OCI-LY1 (cell line): Measurements from ENCODE around the gene AK3.
A peak's percentile ranks its signal among the peaks of the same experiment; 100 is the strongest.

Source experiments
- H2AFZ ChIP-seq: fragments of 200-600 bp; sonication (generic), shearing (Covaris generic); 2 replicates; pipeline ENCODE4 v1.6.0; 2014; ENCODE audit warnings: antibody characterized with exemption, mild to moderate bottlenecking, low read length
- H3F3A ChIP-seq: fragments of 200-600 bp; sonication (generic), shearing (Covaris generic); 2 replicates; pipeline ENCODE4 v1.6.0; 2014; ENCODE audit warnings: mild to moderate bottlenecking, antibody characterized with exemption, low read length, moderate library complexity; ENCODE audit not compliant: insufficient read depth
- H3K27ac ChIP-seq: fragments of 200-600 bp; sonication (generic); 2 replicates; pipeline ENCODE4 v1.5.1; 2014; ENCODE audit warnings: low read length, mixed run types, mild to moderate bottlenecking, low read depth; ENCODE audit not compliant: poor library complexity, severe bottlenecking
- H3K27me3 ChIP-seq: fragments of 200-600 bp; sonication (generic); 2 replicates; pipeline ENCODE4 v1.6.0; 2014; ENCODE audit warnings: antibody characterized with exemption, mild to moderate bottlenecking, low read length, moderate library complexity; ENCODE audit not compliant: insufficient read depth
- H3K36me3 ChIP-seq: fragments of 200-600 bp; sonication (generic); 2 replicates; pipeline ENCODE4 v1.6.1; 2014; ENCODE audit warnings: mild to moderate bottlenecking, antibody characterized with exemption, low read length, moderate library complexity, mixed read lengths; ENCODE audit not compliant: insufficient read depth
- H3K4me1 ChIP-seq: fragments of 200-600 bp; sonication (generic); 2 replicates; pipeline ENCODE4 v1.5.1; 2014; ENCODE audit warnings: mild to moderate bottlenecking, low read length, moderate library complexity; ENCODE audit not compliant: insufficient read depth, severe bottlenecking
- H3K4me2 ChIP-seq: fragments of 200-600 bp; sonication (generic), shearing (Covaris generic); 2 replicates; pipeline ENCODE4 v1.6.1; 2014; ENCODE audit warnings: low read length
- H3K4me3 ChIP-seq: fragments of 200-600 bp; sonication (generic); 2 replicates; pipeline ENCODE4 v1.5.1; 2014; ENCODE audit warnings: low read length, low read depth, mild to moderate bottlenecking, mixed read lengths; ENCODE audit not compliant: poor library complexity, severe bottlenecking
- H3K79me2 ChIP-seq: fragments of 200-600 bp; shearing (Covaris generic); 2 replicates; pipeline ENCODE4 v1.6.1; 2016; ENCODE audit warnings: mixed run types, low read length, mixed read lengths; ENCODE audit not compliant: insufficient read depth
- H3K9ac ChIP-seq: fragments of 200-600 bp; sonication (generic), shearing (Covaris generic); 2 replicates; pipeline ENCODE4 v1.6.1; 2014; ENCODE audit warnings: mild to moderate bottlenecking, low read length, mixed read lengths
- H3K9me2 ChIP-seq: fragments of 200-600 bp; sonication (generic), shearing (Covaris generic); 2 replicates; pipeline ENCODE4 v1.6.1; 2014; ENCODE audit warnings: low read depth, mild to moderate bottlenecking, low read length, mixed read lengths
- H3K9me3 ChIP-seq: fragments of 200-600 bp; shearing (Covaris generic); 2 replicates; pipeline ENCODE4 v1.6.1; 2014; ENCODE audit warnings: low read length, mixed read lengths
- H4K20me1 ChIP-seq: fragments of 200-600 bp; sonication (generic), shearing (Covaris generic); 2 replicates; pipeline ENCODE4 v1.6.0; 2016; ENCODE audit warnings: mild to moderate bottlenecking, low read length; ENCODE audit not compliant: insufficient read depth
- EZH2 ChIP-seq: fragments of 200-600 bp; sonication (generic), shearing (Covaris generic); IDR thresholded peaks from 2 replicates; pipeline ENCODE4 v1.8.0; 2017; ENCODE audit warnings: borderline replicate concordance, mixed run types, mild to moderate bottlenecking, antibody characterized with exemption, low read length, moderate library complexity, mixed read lengths
- TF ChIP-seq, protein P1 (sequence below): fragments of 200-600 bp; sonication (generic), shearing (Covaris generic); IDR thresholded peaks from 2 replicates; pipeline ENCODE4 v1.5.1; 2017; ENCODE audit warnings: mild to moderate bottlenecking, antibody characterized with exemption, low read length, moderate library complexity, mixed read lengths

Gene AK3

DNA sequence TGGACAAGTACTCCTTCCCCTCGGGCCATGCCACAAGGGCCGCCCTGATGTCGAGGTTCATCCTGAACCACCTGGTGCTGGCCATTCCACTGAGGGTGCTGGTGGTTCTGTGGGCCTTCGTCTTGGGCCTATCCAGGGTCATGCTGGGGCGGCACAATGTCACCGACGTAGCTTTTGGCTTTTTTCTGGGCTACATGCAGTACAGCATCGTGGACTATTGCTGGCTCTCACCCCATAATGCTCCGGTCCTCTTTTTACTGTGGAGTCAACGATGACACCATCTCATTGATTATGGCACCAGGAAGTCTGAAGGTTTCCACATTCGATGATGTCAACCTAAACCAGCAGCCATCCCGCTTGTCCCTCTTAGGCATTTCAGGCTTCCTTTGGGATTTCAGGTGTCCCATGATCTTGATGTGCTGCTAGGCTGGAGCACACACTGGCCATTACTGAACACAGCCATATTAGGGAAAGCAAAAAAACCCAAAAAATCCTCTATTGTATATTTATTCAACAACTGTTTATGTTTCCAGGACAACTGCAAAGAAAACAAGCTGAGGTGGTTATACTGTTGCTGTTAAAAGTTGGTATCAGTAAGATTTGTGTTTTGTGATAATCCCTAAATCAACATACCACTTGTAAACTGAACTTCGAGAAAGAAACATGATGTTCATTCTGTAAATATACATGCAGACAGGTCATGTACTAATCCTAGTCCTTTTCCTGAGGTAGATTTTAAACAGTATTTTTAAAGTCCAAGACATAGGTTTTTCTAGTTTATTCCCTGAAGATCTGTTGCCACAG, 77.8 kb downstream of the AK3 start:
- Histone ChIP-seq H3K4me3 (peak overlapping the region; percentile 90), H3K4me1 (peaks cover 53% of the 10 kb centered on the region), H3K27ac (no peak overlapping the region), H3K4me2 (peak overlapping the region; percentile 72), H3K9me3 (no peaks in the 10 kb centered on the region), H4K20me1 (no peaks in the 10 kb centered on the region), H3K36me3 (no peaks in the 10 kb centered on the region), H3K9me2 (no peaks in the 10 kb centered on the region), H2AFZ (no peak overlapping the region), H3K9ac (peak overlapping the region; percentile 75; the same call in 1 of the 2 replicates), H3K27me3 (no peaks in the 10 kb centered on the region), H3F3A (no peaks in the 10 kb centered on the region), H3K79me2 (no peaks in the 10 kb centered on the region)
- no peak for TF ChIP-seq EZH2
- TF ChIP-seq, protein P1, sequence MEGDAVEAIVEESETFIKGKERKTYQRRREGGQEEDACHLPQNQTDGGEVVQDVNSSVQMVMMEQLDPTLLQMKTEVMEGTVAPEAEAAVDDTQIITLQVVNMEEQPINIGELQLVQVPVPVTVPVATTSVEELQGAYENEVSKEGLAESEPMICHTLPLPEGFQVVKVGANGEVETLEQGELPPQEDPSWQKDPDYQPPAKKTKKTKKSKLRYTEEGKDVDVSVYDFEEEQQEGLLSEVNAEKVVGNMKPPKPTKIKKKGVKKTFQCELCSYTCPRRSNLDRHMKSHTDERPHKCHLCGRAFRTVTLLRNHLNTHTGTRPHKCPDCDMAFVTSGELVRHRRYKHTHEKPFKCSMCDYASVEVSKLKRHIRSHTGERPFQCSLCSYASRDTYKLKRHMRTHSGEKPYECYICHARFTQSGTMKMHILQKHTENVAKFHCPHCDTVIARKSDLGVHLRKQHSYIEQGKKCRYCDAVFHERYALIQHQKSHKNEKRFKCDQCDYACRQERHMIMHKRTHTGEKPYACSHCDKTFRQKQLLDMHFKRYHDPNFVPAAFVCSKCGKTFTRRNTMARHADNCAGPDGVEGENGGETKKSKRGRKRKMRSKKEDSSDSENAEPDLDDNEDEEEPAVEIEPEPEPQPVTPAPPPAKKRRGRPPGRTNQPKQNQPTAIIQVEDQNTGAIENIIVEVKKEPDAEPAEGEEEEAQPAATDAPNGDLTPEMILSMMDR, result no peak

DNA sequence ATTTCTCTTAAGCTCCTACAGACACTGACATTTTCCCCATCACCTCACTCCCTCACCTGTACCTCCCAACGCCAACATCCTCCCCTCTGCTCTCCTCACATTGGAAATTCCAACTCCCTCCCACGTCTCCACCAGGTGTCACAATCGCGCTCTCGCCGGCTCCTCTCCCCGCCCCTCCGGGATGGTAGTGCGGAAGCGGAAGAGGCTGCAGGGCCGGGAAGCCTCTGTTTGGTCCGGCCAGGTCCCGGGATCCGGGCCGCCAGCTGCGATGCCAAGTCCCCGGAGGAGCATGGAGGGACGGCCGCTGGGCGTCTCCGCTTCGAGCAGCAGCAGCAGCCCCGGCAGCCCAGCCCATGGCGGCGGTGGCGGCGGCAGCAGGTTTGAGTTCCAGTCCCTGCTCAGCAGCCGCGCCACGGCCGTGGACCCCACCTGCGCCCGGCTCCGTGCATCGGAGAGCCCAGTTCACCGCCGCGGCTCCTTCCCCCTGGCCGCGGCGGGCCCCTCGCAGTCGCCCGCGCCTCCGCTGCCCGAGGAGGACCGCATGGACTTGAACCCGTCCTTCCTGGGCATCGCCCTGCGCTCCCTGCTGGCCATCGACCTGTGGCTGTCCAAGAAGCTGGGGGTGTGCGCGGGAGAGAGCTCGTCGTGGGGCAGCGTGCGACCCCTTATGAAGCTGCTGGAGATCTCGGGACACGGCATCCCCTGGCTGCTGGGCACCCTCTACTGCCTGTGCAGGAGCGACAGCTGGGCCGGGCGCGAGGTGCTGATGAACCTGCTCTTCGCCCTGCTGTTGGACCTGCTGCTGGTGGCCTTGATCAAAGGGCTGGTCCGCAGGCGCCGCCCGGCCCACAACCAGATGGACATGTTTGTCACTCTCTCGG, 78.7 kb downstream of the AK3 start, which contains the start of gene PLPP6:
TSS of gene PLPP6 (plus strand) at position 187 of the 881 bp plus-strand sequence. CDS start at position 269, 82 bp downstream.
- peaks cover 53% of the 10 kb centered on the region for H3K4me1 ChIP-seq

DNA sequence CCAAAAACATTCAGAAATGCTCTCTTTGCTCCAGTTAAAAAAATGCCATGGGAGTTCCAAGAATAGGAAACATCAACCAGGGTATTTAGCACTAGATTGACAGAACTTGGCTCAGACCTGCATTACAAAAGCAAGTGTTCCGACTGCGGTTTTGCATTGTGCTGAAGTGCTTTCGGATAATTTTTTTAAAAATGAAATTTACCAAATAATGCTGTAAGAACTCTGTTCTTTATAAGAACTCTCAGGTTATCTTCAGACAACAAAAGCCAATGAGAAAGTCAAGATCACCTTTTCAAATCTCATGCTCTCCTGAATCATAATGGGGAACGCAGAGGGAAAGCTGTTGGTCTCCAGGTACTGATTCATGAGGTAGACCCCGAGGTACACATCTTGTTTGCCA, 79.4 kb downstream of the AK3 start:
- Histone ChIP-seq H3K4me2 (peak overlapping the region; percentile 72), H2AFZ (no peak overlapping the region), H3F3A (no peaks in the 10 kb centered on the region), H3K27me3 (no peaks in the 10 kb centered on the region), H3K9me2 (no peaks in the 10 kb centered on the region), H3K36me3 (no peaks in the 10 kb centered on the region), H3K9me3 (no peaks in the 10 kb centered on the region), H3K27ac (no peak overlapping the region), H3K79me2 (no peaks in the 10 kb centered on the region), H4K20me1 (no peaks in the 10 kb centered on the region), H3K4me3 (peak overlapping the region; percentile 90), H3K4me1 (peaks cover 51% of the 10 kb centered on the region), H3K9ac (peak overlapping the region; percentile 75; the same call in 1 of the 2 replicates)
- no peak for TF ChIP-seq EZH2
- TF ChIP-seq, protein P1, result no peak

More for the DNA sequence above, 78.7 kb downstream of the AK3 start, which contains the start of gene PLPP6:
- Histone ChIP-seq H2AFZ (peak within 1 kb of the TSS; percentile 62; the same call in 1 of the 2 replicates), H3K4me2 (peak within 1 kb of the TSS; percentile 72), H3K4me3 (peak within 1 kb of the TSS; percentile 90), H3K27ac (no peak within 1 kb of the TSS), H4K20me1 (no peaks in the 10 kb centered on the region), H3K9ac (peak within 1 kb of the TSS; percentile 75), H3K9me3 (no peaks in the 10 kb centered on the region), H3F3A (no peaks in the 10 kb centered on the region), H3K27me3 (no peaks in the 10 kb centered on the region), H3K79me2 (no peaks in the 10 kb centered on the region), H3K36me3 (no peaks in the 10 kb centered on the region), H3K9me2 (no peaks in the 10 kb centered on the region)
- no peak for TF ChIP-seq EZH2
- TF ChIP-seq, protein P1, result peak; percentile 58
